HG03442 (cell line): ENCODE results near the gene YTHDC1.

Source experiments
- ATAC-seq: cut with Tn5 transposase; IDR thresholded peaks from one replicate; pipeline ENCODE4 v1.9.1; 2021; ENCODE audit warnings: mild to moderate bottlenecking, moderate library complexity; ENCODE audit not compliant: unreplicated experiment

Gene YTHDC1

GRCh38 chr4:68359508-68359907 is 9.6 kb upstream of the YTHDC1 start:
- ATAC-seq: peak; percentile 91

- no peak for ATAC-seq
Observed at GRCh38 chr4:68358988-68359387, 9.1 kb upstream of the YTHDC1 start.

- no peak for ATAC-seq
Observed at GRCh38 chr4:68352791-68353190, 2.9 kb upstream of the YTHDC1 start.

- peak; percentile 5 for ATAC-seq
Observed at GRCh38 chr4:68349279-68349648, 626 bp downstream of the YTHDC1 start.

GRCh38 chr4:68348577-68348976 is 1.3 kb downstream of the YTHDC1 start:
- no peak for ATAC-seq

- no peak for ATAC-seq
Observed at GRCh38 chr4:68347845-68348244, 2.0 kb downstream of the YTHDC1 start.

GRCh38 chr4:68346461-68346860 is 3.4 kb downstream of the YTHDC1 start:
- no peak for ATAC-seq

- ATAC-seq: no peak
Observed at GRCh38 chr4:68344785-68345184, 5.1 kb downstream of the YTHDC1 start.

- no peak for ATAC-seq
Observed at GRCh38 chr4:68344049-68344448, 5.8 kb downstream of the YTHDC1 start.

- no peak for ATAC-seq
Observed at GRCh38 chr4:68342134-68342533, 7.8 kb downstream of the YTHDC1 start.

- ATAC-seq: no peak
Observed at GRCh38 chr4:68338625-68339024, 11.3 kb downstream of the YTHDC1 start.

- ATAC-seq: no peak
Observed at GRCh38 chr4:68337522-68337921, 12.4 kb downstream of the YTHDC1 start.

GRCh38 chr4:68337004-68337403 is 12.9 kb downstream of the YTHDC1 start:
- no peak for ATAC-seq

- no peak for ATAC-seq
Observed at GRCh38 chr4:68336530-68336929, 13.4 kb downstream of the YTHDC1 start.

- no peak for ATAC-seq
Observed at GRCh38 chr4:68326141-68326540, 23.7 kb downstream of the YTHDC1 start.

GRCh38 chr4:68324519-68325262 is 25.2 kb downstream of the YTHDC1 start:
- ATAC-seq: no peak

- ATAC-seq: no peak
Observed at GRCh38 chr4:68319040-68319439, 30.9 kb downstream of the YTHDC1 start.

- ATAC-seq: no peak
Observed at GRCh38 chr4:68316193-68316969, 33.5 kb downstream of the YTHDC1 start.

- no peak for ATAC-seq
Observed at GRCh38 chr4:68310651-68311247, 39.1 kb downstream of the YTHDC1 start.

GRCh38 chr4:68304731-68305130 is 45.2 kb downstream of the YTHDC1 start:
- no peak for ATAC-seq

- no peak for ATAC-seq
Observed at GRCh38 chr4:68299492-68300457, 50.1 kb downstream of the YTHDC1 start.
